Right atrium auricular region (tissue), 2 donors: ENCODE data around the gene TNIP2. TPM values are rescaled to one million over a fixed set of nuclear protein-coding genes. Genes with fewer than 3 reads are reported as not detected.

ENCODE experiments used
- DNase-seq: peaks from one replicate; pipeline ENCODE4 v3.0.0-alpha.2; 2019; ENCODE audit warnings: low spot score
- H3K27ac ChIP-seq, 2 donors: fragments of 200-600 bp; sonication (generic); 1 replicate in 1 of 2; 2 replicates in 1 of 2; pipeline ENCODE4 v1.5.1; 2016 to 2019
- H3K27me3 ChIP-seq, 2 donors: fragments of 200-600 bp; sonication (generic); one replicate each; pipeline versions ENCODE4 v1.5.1 to v1.6.0; 2017 to 2019
- H3K36me3 ChIP-seq: fragments of 200-600 bp; sonication (generic); one replicate; pipeline ENCODE4 v1.5.1; 2016
- H3K4me1 ChIP-seq, 2 donors: fragments of 200-600 bp; sonication (generic); one replicate each; pipeline versions ENCODE4 v1.5.1 to v1.6.0; 2017 to 2019
- H3K4me3 ChIP-seq, 2 donors: fragments of 200-600 bp; sonication (generic); 1 replicate in 1 of 2; 2 replicates in 1 of 2; pipeline ENCODE4 v1.5.1; 2017 to 2019; ENCODE audit warnings: mild to moderate bottlenecking in 1 of 2, moderate library complexity in 1 of 2
- H3K9me3 ChIP-seq, 2 donors: fragments of 200-600 bp; sonication (generic); one replicate each; pipeline ENCODE4 v1.5.1; 2019
- total RNA-seq, 2 donors: library from RNA; depleted of rRNA; stranded (reverse); fragments of >200 nt; gene quantifications; one replicate each; pipeline ENCODE4 v1.1.0, GENCODE V29; 2016
- TF ChIP-seq, protein P1 (sequence below), 2 donors: fragments of 200-600 bp; sonication (generic); IDR thresholded peaks; one replicate each; pipeline ENCODE4 v1.5.1; 2019; ENCODE audit warnings: antibody characterized with exemption in 2 of 2

TNIP2 gene
- total RNA-seq, 2 donors from 2014 or later = 28.0 to 45.8 TPM

- H3K27ac ChIP-seq = peak overlapping the region; percentile 50 to 61
- H3K9me3 ChIP-seq = no peaks in the 10 kb centered on the region
- DNase-seq = no peak
- no peaks in the 10 kb centered on the region for H3K27me3 ChIP-seq
- peaks cover 0 to 87% of the 10 kb centered on the region in 2 donors for H3K4me1 ChIP-seq
- H3K36me3 ChIP-seq = no peaks in the 10 kb centered on the region
- H3K4me3 ChIP-seq = no peak overlapping the region
- TF ChIP-seq, protein P1, sequence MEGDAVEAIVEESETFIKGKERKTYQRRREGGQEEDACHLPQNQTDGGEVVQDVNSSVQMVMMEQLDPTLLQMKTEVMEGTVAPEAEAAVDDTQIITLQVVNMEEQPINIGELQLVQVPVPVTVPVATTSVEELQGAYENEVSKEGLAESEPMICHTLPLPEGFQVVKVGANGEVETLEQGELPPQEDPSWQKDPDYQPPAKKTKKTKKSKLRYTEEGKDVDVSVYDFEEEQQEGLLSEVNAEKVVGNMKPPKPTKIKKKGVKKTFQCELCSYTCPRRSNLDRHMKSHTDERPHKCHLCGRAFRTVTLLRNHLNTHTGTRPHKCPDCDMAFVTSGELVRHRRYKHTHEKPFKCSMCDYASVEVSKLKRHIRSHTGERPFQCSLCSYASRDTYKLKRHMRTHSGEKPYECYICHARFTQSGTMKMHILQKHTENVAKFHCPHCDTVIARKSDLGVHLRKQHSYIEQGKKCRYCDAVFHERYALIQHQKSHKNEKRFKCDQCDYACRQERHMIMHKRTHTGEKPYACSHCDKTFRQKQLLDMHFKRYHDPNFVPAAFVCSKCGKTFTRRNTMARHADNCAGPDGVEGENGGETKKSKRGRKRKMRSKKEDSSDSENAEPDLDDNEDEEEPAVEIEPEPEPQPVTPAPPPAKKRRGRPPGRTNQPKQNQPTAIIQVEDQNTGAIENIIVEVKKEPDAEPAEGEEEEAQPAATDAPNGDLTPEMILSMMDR (IDR thresholded peaks at IDR 0.05) = no peak
Observed at GRCh38 chr4:2791518-2792395, 35.6 kb upstream of the TNIP2 start.

DNA sequence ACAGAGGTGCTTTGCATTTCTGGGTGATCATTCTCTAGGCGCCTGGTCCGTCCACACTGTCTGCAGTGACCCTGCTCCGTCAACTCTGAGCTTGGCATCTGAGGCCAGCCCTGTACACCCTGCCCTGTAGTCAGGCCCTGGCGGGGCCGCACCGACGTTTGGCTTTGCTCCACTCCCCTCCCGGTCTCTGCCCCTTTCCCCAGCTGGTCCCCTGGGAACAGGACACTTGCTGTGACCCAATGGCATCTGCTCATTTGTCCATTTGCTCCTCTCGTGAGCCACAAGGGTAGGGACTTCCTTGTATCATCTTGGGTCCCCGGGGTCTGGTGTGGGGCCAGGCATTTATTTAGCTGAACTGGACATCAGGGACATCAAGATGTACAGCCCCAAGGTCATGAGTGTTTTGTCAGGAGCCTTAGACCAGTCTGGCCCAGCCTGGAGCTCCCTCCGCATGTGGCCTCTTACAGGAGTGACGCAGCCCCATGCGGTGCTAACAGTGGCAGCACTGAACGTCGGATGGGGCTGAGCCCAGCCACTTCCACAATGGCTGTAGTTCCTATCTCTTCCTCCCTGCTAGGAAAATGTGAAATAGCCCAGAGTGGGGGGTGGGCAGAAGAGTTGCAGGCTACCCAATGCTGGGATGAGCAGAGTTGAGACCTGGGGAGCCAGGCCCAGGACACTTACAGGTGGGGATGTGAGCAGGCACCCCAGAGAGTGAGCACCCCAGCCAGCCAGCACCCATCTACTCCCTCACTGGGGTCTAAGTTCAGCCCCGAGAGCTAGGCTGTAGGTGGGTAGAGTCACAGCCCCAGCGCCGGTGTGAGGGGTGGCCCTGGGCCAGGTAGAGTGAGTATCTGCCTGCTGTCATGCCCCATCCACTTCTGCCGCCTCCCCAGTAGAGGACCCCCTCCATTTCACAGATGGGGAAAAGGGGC lies 34.7 kb upstream of the TNIP2 start:
- H3K4me1 ChIP-seq = peaks cover 0 to 86% of the 10 kb centered on the region in 2 donors
- DNase-seq = no peak

DNA sequence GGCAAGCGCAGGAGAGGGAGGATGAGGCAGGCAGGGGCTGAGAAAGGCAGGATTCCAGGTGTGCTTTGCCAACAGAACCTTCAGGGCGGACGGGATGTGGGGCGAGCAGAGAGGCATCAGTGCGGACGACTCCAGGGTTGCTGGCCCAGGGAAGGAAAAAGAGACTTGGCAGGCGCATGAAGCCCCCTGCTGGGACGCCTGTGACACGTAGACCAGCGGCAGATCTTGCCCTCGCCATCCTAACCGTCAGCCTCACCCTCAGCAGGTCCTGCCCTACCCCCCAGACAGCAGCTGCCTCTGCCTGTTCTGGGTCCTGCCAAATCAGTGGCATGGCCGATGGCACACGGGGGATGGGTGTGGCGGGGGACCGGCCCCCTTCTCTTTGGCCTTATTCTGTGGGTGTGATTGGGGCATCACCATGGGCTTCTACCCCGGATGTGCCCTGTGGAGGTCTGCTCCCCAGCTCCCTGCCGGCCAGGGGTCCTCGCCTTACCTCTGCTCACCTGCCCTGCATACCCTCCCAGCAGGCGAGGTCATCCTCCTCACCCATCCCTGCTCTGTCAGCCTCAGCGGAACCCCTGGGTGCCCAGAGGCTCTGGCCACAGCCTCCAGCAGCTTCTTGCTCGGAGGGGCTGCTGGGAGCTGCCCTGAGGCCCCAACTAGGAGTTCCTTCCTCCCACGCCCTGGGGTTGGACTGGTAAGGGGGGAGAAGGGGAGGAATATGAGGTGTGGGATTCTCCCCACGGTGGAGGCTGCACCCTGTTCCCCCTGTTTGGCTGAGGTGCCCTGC lies 33.9 kb upstream of the TNIP2 start:
- no peaks in the 10 kb centered on the region for H3K27me3 ChIP-seq

More for the DNA sequence above, 34.7 kb upstream of the TNIP2 start:
- no peak overlapping the region for H3K4me3 ChIP-seq
- no peaks in the 10 kb centered on the region for H3K9me3 ChIP-seq
- TF ChIP-seq, protein P1 (IDR thresholded peaks at IDR 0.05) = no peak
- H3K27me3 ChIP-seq = no peaks in the 10 kb centered on the region
- H3K27ac ChIP-seq = peak overlapping the region; percentile 22 to 50
- H3K36me3 ChIP-seq = no peaks in the 10 kb centered on the region

GRCh38 chr4:2789351-2789750 lies 33.2 kb upstream of the TNIP2 start:
- Histone ChIP-seq H3K4me3 (no peak overlapping the region), H3K36me3 (no peaks in the 10 kb centered on the region), H3K27me3 (no peaks in the 10 kb centered on the region), H3K4me1 (peaks cover 0 to 71% of the 10 kb centered on the region in 2 donors), H3K27ac (peak overlapping the region in 1 of 2 donors; percentile 86), H3K9me3 (peaks cover 0 to 2% of the 10 kb centered on the region in 2 donors)
- no peak for DNase-seq
- TF ChIP-seq, protein P1 (IDR thresholded peaks at IDR 0.05) = no peak

More for the DNA sequence above, 33.9 kb upstream of the TNIP2 start:
- TF ChIP-seq, protein P1 (IDR thresholded peaks at IDR 0.05) = no peak
- no peaks in the 10 kb centered on the region for H3K36me3 ChIP-seq
- H3K27ac ChIP-seq = peak overlapping the region in 1 of 2 donors; percentile 50
- no peaks in the 10 kb centered on the region for H3K9me3 ChIP-seq
- H3K4me1 ChIP-seq = peaks cover 0 to 77% of the 10 kb centered on the region in 2 donors
- no peak overlapping the region for H3K4me3 ChIP-seq
- DNase-seq = no peak

DNA sequence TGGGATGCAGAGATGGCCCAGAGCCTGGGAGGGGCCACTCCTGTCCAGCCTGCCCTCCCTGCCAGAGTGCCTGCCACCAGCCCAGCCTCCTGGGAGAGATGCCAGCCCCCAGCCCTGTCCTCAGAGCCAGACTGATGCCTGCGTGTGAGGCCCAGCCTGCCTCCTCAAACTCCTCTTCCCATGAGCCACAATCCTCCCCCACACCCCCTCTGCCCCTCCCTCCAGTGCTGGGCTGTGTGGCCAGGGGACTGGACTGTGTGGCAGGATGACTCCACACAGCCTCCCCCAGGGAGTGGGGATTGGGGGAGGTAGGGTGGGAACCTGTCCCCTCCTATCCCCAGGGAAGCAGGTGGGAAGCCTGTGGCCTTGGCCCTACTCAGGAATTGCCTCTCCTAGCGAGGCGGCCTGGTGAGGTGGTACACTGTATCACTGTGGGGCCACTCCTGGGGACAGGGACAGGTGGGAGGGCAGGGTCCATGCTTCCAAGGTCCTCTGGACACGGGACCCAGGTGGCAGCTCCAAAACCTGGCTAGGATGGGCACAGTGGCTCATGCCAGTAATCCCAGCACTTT lies 32.5 kb upstream of the TNIP2 start:
- peak overlapping the region; percentile 86 to 96 for H3K27ac ChIP-seq
- DNase-seq = no peak
- TF ChIP-seq, protein P1 (IDR thresholded peaks at IDR 0.05) = no peak

More for the DNA sequence above, 32.5 kb upstream of the TNIP2 start:
- Histone ChIP-seq H3K36me3 (no peaks in the 10 kb centered on the region), H3K27me3 (no peaks in the 10 kb centered on the region), H3K9me3 (peaks cover 0 to 9% of the 10 kb centered on the region in 2 donors), H3K4me3 (no peak overlapping the region), H3K4me1 (peaks cover 0 to 64% of the 10 kb centered on the region in 2 donors)
